Skeletal muscle tissue (tissue), 4 donors: ENCODE data around the gene TTC34. TPM values are rescaled to one million over a fixed set of nuclear protein-coding genes. Genes with fewer than 3 reads are reported as not detected.

Source experiments
- H3K27ac ChIP-seq: one replicate; pipeline ENCODE4 v1.7.0; 2013; ENCODE audit warnings: mild to moderate bottlenecking, low read depth, low read length, inconsistent platforms
- H3K27me3 ChIP-seq, 3 donors: one replicate each; pipeline ENCODE4 v1.7.0; 2013; ENCODE audit warnings: low read length in 3 of 3; ENCODE audit not compliant: control insufficient read depth in 3 of 3, insufficient read depth in 3 of 3
- H3K36me3 ChIP-seq, 3 donors: one replicate each; pipeline ENCODE4 v1.7.0; 2013; ENCODE audit warnings: low read length in 3 of 3; ENCODE audit not compliant: control insufficient read depth in 3 of 3, insufficient read depth in 3 of 3
- H3K4me1 ChIP-seq, 3 donors: one replicate each; pipeline ENCODE4 v1.7.0; 2013; ENCODE audit warnings: low read length in 3 of 3, mild to moderate bottlenecking in 3 of 3; ENCODE audit not compliant: control insufficient read depth in 3 of 3, insufficient read depth in 3 of 3
- H3K4me3 ChIP-seq, 3 donors: one replicate each; pipeline ENCODE4 v1.7.0; 2013; ENCODE audit warnings: low read length in 3 of 3
- H3K9ac ChIP-seq, 3 donors: one replicate each; pipeline ENCODE4 v1.7.0; 2013; ENCODE audit warnings: low read length in 3 of 3, mild to moderate bottlenecking in 3 of 3, moderate library complexity in 2 of 3, low read depth in 1 of 3
- H3K9me3 ChIP-seq, 3 donors: one replicate each; pipeline ENCODE4 v1.7.0; 2013; ENCODE audit warnings: low read length in 3 of 3; ENCODE audit not compliant: control insufficient read depth in 3 of 3
- total RNA-seq: library from RNA; depleted of rRNA; stranded (reverse); fragments of >200 nt; gene quantifications from one replicate; pipeline ENCODE4 v1.2.3, GENCODE V29; 2014
- donor health status: Osteomylitis.

TTC34 gene
- total RNA-seq, result under 0.01 TPM

- Histone ChIP-seq H3K4me3 (no peak within 1 kb of the TSS), H3K36me3 (no peaks in the 10 kb centered on the region)
Observed at GRCh38 chr1:2801535-2802291, at the start of gene TTC34. Gene TTC34 (minus strand): TSS chr1:2801693. CDS start chr1:2800827, 866 bp downstream.

GRCh38 chr1:2850502-2850901 lies 49.0 kb upstream of the TTC34 start:
- Histone ChIP-seq H3K36me3 (no peaks in the 10 kb centered on the region), H3K27ac (no peak overlapping the region), H3K27me3 (peaks cover 39 to 55% (median 41%) of the 10 kb centered on the region in 3 donors), H3K9me3 (peaks cover 0 to 2% (median 0%) of the 10 kb centered on the region in 3 donors), H3K9ac (no peak overlapping the region), H3K4me1 (no peaks in the 10 kb centered on the region), H3K4me3 (no peak overlapping the region)

More at GRCh38 chr1:2801535-2802291, at the start of gene TTC34:
- H3K9ac ChIP-seq, result no peak within 1 kb of the TSS
- no peaks in the 10 kb centered on the region for H3K4me1 ChIP-seq
- peaks cover 41 to 54% (median 42%) of the 10 kb centered on the region in 3 donors for H3K27me3 ChIP-seq
- no peak within 1 kb of the TSS for H3K27ac ChIP-seq
- peaks cover 0 to 3% (median 0%) of the 10 kb centered on the region in 3 donors for H3K9me3 ChIP-seq

- H3K27me3 ChIP-seq, result peaks cover 20 to 40% (median 30%) of the 10 kb centered on the region in 3 donors
- no peak overlapping the region for H3K9ac ChIP-seq
- no peak overlapping the region for H3K27ac ChIP-seq
- no peak overlapping the region for H3K4me3 ChIP-seq
- H3K9me3 ChIP-seq, result peaks cover 2 to 5% (median 3%) of the 10 kb centered on the region in 3 donors
- H3K36me3 ChIP-seq, result no peaks in the 10 kb centered on the region
- no peaks in the 10 kb centered on the region for H3K4me1 ChIP-seq
Observed at GRCh38 chr1:2848006-2848670, 46.6 kb upstream of the TTC34 start.

- no peaks in the 10 kb centered on the region for H3K36me3 ChIP-seq
- no peak overlapping the region for H3K4me3 ChIP-seq
- H3K27ac ChIP-seq, result no peak overlapping the region
- H3K27me3 ChIP-seq, result peaks cover 20 to 36% (median 30%) of the 10 kb centered on the region in 3 donors
- H3K9ac ChIP-seq, result no peak overlapping the region
- no peaks in the 10 kb centered on the region for H3K4me1 ChIP-seq
- peaks cover 2 to 5% (median 3%) of the 10 kb centered on the region in 3 donors for H3K9me3 ChIP-seq
Observed at GRCh38 chr1:2847086-2847985, 45.8 kb upstream of the TTC34 start.

- Histone ChIP-seq H3K9ac (no peak overlapping the region), H3K36me3 (no peaks in the 10 kb centered on the region), H3K27me3 (peaks cover 20 to 36% (median 30%) of the 10 kb centered on the region in 3 donors), H3K4me1 (no peaks in the 10 kb centered on the region), H3K9me3 (peaks cover 2 to 6% (median 5%) of the 10 kb centered on the region in 3 donors), H3K4me3 (no peak overlapping the region), H3K27ac (no peak overlapping the region)
Observed at GRCh38 chr1:2845869-2846268, 44.4 kb upstream of the TTC34 start.

GRCh38 chr1:2840036-2840809 lies 38.7 kb upstream of the TTC34 start:
- H3K4me1 ChIP-seq, result no peaks in the 10 kb centered on the region
- no peak overlapping the region for H3K27ac ChIP-seq
- peaks cover 0 to 6% (median under 1%) of the 10 kb centered on the region in 3 donors for H3K27me3 ChIP-seq
- H3K9ac ChIP-seq, result no peak overlapping the region
- H3K9me3 ChIP-seq, result peaks cover 4 to 5% (median 4%) of the 10 kb centered on the region in 3 donors
- no peak overlapping the region for H3K4me3 ChIP-seq
- no peaks in the 10 kb centered on the region for H3K36me3 ChIP-seq

GRCh38 chr1:2837823-2838222 lies 36.3 kb upstream of the TTC34 start:
- Histone ChIP-seq H3K27ac (no peak overlapping the region), H3K36me3 (no peaks in the 10 kb centered on the region), H3K27me3 (peaks cover 0 to 25% (median 16%) of the 10 kb centered on the region in 3 donors), H3K9ac (no peak overlapping the region), H3K4me3 (no peak overlapping the region), H3K4me1 (no peaks in the 10 kb centered on the region), H3K9me3 (peaks cover 0 to 4% (median 3%) of the 10 kb centered on the region in 3 donors)

- Histone ChIP-seq H3K4me3 (no peak overlapping the region), H3K27ac (no peak overlapping the region), H3K9ac (no peak overlapping the region), H3K27me3 (peaks cover 0 to 25% (median 19%) of the 10 kb centered on the region in 3 donors), H3K36me3 (no peaks in the 10 kb centered on the region), H3K4me1 (no peaks in the 10 kb centered on the region), H3K9me3 (peaks cover 0 to 4% (median 3%) of the 10 kb centered on the region in 3 donors)
Observed at GRCh38 chr1:2837316-2837715, 35.8 kb upstream of the TTC34 start.

- Histone ChIP-seq H3K4me3 (no peak overlapping the region), H3K27me3 (peaks cover 2 to 31% (median 23%) of the 10 kb centered on the region in 3 donors)
Observed at GRCh38 chr1:2836333-2836970, 35.0 kb upstream of the TTC34 start.

More at GRCh38 chr1:2836333-2836970, 35.0 kb upstream of the TTC34 start:
- Histone ChIP-seq H3K27ac (no peak overlapping the region), H3K36me3 (no peaks in the 10 kb centered on the region), H3K4me1 (no peaks in the 10 kb centered on the region), H3K9ac (no peak overlapping the region), H3K9me3 (peaks cover 0 to 7% (median 0%) of the 10 kb centered on the region in 3 donors)
